ENCODE results near the gene HDHD3.

DNA sequence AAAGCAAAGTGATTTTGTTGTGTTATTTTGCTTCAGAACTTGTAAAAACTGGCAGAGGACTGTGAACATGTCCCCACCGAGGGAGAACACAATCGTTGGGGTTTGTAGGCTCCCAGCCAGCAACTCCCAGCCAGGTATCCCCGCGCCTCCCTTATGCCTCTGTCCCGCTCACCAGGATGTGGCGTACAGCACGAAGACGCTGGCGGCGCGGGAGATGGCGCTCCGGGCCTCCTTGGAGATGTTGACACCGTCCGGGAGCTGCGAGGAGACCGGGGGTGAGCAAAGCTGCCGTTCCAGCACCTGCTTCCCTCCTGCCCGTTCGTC is 33.1 kb upstream of the HDHD3 start:
- TF ChIP-seq POLR2A (IDR thresholded peaks at IDR 0.05): no peak
- TF ChIP-seq, protein P1, sequence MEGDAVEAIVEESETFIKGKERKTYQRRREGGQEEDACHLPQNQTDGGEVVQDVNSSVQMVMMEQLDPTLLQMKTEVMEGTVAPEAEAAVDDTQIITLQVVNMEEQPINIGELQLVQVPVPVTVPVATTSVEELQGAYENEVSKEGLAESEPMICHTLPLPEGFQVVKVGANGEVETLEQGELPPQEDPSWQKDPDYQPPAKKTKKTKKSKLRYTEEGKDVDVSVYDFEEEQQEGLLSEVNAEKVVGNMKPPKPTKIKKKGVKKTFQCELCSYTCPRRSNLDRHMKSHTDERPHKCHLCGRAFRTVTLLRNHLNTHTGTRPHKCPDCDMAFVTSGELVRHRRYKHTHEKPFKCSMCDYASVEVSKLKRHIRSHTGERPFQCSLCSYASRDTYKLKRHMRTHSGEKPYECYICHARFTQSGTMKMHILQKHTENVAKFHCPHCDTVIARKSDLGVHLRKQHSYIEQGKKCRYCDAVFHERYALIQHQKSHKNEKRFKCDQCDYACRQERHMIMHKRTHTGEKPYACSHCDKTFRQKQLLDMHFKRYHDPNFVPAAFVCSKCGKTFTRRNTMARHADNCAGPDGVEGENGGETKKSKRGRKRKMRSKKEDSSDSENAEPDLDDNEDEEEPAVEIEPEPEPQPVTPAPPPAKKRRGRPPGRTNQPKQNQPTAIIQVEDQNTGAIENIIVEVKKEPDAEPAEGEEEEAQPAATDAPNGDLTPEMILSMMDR (IDR thresholded peaks at IDR 0.05): no peak
